ENCODE measurements around the gene WBP11. TPM values are rescaled to one million over a fixed set of nuclear protein-coding genes. Genes with fewer than 3 reads are reported as not detected.

Gene WBP11
- total RNA-seq, 1 donor from 2014 or later: 72.1 TPM

GRCh38 chr12:14774906-14775635 lies 28.2 kb downstream of the WBP11 start:
- DNase-seq (ENCODE audit: low read depth): peak; percentile 41
- H3K4me3 Mint-ChIP-seq (ENCODE audit: unreplicated experiment): peak overlapping the region; percentile 93
- TF ChIP-seq EZH2 (IDR thresholded peaks at IDR 0.05; ENCODE audit: insufficient read depth, low read length) (no peak), CTCF (IDR thresholded peaks at IDR 0.05; ENCODE audit: insufficient read depth, low read depth, low read length) (no peak)
- no peaks in the 10 kb centered on the region for H3K9me3 ChIP-seq (ENCODE audit: insufficient read depth, low read depth, low read length)
- H3K4me2 ChIP-seq (ENCODE audit: low read length): peak overlapping the region; percentile 90
- peaks cover 16% of the 10 kb centered on the region for H3K79me2 ChIP-seq (ENCODE audit: insufficient read depth, low read length)
- no peaks in the 10 kb centered on the region for H3K27me3 Mint-ChIP-seq (ENCODE audit: low read depth, unreplicated experiment)
- H2AFZ ChIP-seq (ENCODE audit: low read depth, low read length): peak overlapping the region; percentile 90
- peak overlapping the region; percentile 97 for H3K27ac Mint-ChIP-seq (ENCODE audit: unreplicated experiment)
- no peaks in the 10 kb centered on the region for H3K36me3 Mint-ChIP-seq (ENCODE audit: low read depth, unreplicated experiment)
- H3K36me3 ChIP-seq (ENCODE audit: insufficient read depth, low read length): no peaks in the 10 kb centered on the region
- peaks cover 26% of the 10 kb centered on the region for H3K4me1 Mint-ChIP-seq (ENCODE audit: low read depth, unreplicated experiment)
- no peaks in the 10 kb centered on the region for H3K27me3 ChIP-seq (ENCODE audit: insufficient read depth, low read length)
- H3K27ac ChIP-seq (ENCODE audit: low read depth, low read length): peak overlapping the region; percentile 80
- peaks cover 10% of the 10 kb centered on the region for H3K4me1 ChIP-seq (ENCODE audit: insufficient read depth, low read length)
- H4K20me1 ChIP-seq (ENCODE audit: insufficient read depth, low read length): no peaks in the 10 kb centered on the region
- no peaks in the 10 kb centered on the region for H3K9me3 Mint-ChIP-seq (ENCODE audit: unreplicated experiment)
- peak overlapping the region; percentile 87 for H3K9ac ChIP-seq (ENCODE audit: low read length)
- peak overlapping the region; percentile 90 for H3K4me3 ChIP-seq (ENCODE audit: insufficient read depth, low read depth, low read length)
- FAIRE-seq: no peak

- H3K36me3 Mint-ChIP-seq (ENCODE audit: low read depth, unreplicated experiment): no peaks in the 10 kb centered on the region
- Histone ChIP-seq H3K27me3 (ENCODE audit: insufficient read depth, low read length) (no peaks in the 10 kb centered on the region), H3K4me1 (ENCODE audit: insufficient read depth, low read length) (peaks cover 14% of the 10 kb centered on the region), H2AFZ (ENCODE audit: low read depth, low read length) (peak overlapping the region; percentile 90), H3K9me3 (ENCODE audit: insufficient read depth, low read depth, low read length) (no peaks in the 10 kb centered on the region), H4K20me1 (ENCODE audit: insufficient read depth, low read length) (peaks cover 5% of the 10 kb centered on the region), H3K27ac (ENCODE audit: low read depth, low read length) (peak overlapping the region; percentile 80), H3K79me2 (ENCODE audit: insufficient read depth, low read length) (peaks cover 23% of the 10 kb centered on the region), H3K4me3 (ENCODE audit: insufficient read depth, low read depth, low read length) (peak overlapping the region; percentile 90), H3K36me3 (ENCODE audit: insufficient read depth, low read length) (no peaks in the 10 kb centered on the region), H3K9ac (ENCODE audit: low read length) (peak overlapping the region; percentile 87), H3K4me2 (ENCODE audit: low read length) (peak overlapping the region; percentile 90)
- TF ChIP-seq EZH2 (IDR thresholded peaks at IDR 0.05; ENCODE audit: insufficient read depth, low read length) (no peak), CTCF (IDR thresholded peaks at IDR 0.05; ENCODE audit: insufficient read depth, low read depth, low read length) (no peak)
- H3K27ac Mint-ChIP-seq (ENCODE audit: unreplicated experiment): peak overlapping the region; percentile 97
- peak overlapping the region; percentile 93 for H3K4me3 Mint-ChIP-seq (ENCODE audit: unreplicated experiment)
- DNase-seq (ENCODE audit: low read depth): peak; percentile 91
- H3K27me3 Mint-ChIP-seq (ENCODE audit: low read depth, unreplicated experiment): no peaks in the 10 kb centered on the region
- FAIRE-seq: no peak
- H3K9me3 Mint-ChIP-seq (ENCODE audit: unreplicated experiment): no peaks in the 10 kb centered on the region
- H3K4me1 Mint-ChIP-seq (ENCODE audit: low read depth, unreplicated experiment): peaks cover 19% of the 10 kb centered on the region
These were observed 29.0 kb downstream of the WBP11 start for GRCh38 chr12:14774074-14774905.

All from astrocyte (in vitro differentiated cells and primary cell).